GM12865 (cell line): ENCODE results near the gene STAMBPL1.

ENCODE experiments used
- DNase-seq: peaks from one replicate; pipeline ENCODE4 v3.0.0; 2010; ENCODE audit warnings: low read depth
- H3K4me3 ChIP-seq: 2 replicates; pipeline ENCODE4 v1.5.1; 2011; ENCODE audit warnings: mild to moderate bottlenecking, low read depth, low read length, control low read depth
- CTCF ChIP-seq: IDR thresholded peaks from 2 replicates; pipeline ENCODE4 v1.5.1; 2011; ENCODE audit warnings: low read length, control low read depth, low read depth, inconsistent platforms; ENCODE audit not compliant: insufficient read depth; ENCODE audit errors: missing control alignments

The STAMBPL1 gene

DNA sequence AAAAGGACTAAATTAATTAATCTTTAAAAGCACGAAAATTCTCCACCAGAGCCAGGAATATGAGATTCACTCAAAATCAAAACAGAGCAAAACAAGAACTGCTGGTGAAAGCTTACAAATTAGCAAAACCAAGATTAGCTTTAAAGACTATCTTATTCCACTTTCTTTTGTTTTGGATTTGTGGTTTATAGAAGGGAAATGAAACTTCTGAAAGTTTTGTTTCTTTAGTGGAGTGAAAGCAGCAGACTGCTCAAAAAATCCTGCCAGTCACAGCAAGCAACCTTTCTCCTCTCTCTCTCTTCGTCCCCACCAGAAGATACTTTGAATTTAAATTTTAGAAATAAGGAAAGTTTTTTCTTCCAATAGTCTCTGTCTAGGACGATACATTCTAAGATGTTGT lies 64.8 kb downstream of the STAMBPL1 start:
- TF ChIP-seq CTCF: no peak
- peak; percentile 42 for DNase-seq
- no peak overlapping the region for H3K4me3 ChIP-seq

DNA sequence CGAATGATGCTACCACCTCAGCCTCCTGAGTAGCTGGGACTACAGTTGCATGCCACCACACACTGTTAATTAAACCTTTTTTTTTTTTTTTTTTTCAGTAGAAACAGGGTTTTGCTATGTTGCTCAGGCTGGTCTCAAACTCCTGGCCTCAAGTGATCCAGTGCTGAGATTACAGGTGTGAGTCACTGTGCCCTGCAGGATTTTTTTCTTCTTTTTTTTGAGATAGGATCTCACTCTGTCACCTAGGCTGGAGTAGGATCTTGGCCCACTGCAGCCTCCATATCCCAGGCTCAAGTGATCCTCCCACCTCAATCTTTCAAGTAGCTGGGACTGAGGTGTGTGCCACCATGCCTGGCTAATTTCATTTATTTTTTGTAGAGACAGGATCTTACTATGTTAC lies 66.2 kb downstream of the STAMBPL1 start:
- TF ChIP-seq CTCF: no peak
- no peak for DNase-seq
- no peak overlapping the region for H3K4me3 ChIP-seq

DNA sequence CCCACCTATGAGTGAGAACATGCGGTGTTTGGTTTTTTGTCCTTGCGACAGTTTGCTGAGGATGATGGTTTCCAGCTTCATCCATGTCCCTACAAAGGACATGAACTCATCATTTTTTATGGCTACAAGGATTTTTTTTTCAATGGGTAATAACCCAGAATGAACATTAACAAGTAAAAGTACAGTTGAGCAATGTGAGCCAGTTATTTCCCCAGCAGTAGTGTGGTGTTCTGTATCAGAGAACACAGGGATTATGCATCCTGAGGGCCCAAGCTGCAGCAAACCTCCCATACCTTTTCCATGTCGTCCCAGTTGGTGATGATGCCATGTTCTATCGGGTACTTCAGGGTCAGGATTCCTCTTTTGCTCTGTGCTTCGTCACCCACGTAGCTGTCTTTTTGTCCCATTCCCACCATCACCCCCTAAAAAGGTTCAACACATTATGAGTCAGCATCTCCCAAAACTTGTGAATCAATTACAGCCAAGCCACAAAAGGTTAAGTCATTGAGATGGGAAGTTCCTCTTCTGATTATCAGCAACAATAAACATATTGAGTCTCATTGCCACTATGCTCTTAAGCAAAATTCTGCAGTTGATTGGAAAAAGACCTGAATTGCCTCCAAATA lies 67.0 kb downstream of the STAMBPL1 start:
- no peak for TF ChIP-seq CTCF
- no peak for DNase-seq
- no peak overlapping the region for H3K4me3 ChIP-seq

DNA sequence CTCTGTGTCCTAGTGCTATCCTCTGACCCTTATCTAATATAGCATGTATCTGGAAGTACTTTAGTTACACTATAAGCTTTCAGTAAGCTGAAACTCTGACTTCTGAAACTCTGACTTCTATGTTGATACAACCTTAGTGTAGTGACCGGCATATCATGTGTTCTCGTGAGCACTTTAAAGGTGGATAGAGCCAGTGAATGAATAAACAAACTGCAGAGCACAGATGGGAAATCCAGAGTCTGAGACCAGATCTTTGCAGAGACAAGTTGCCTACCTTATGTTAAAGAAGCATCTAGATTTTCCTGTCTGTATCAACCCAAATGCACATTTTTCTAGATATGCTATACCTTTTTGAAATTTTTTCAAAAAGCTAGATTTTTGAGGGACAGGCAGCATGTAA lies 69.0 kb downstream of the STAMBPL1 start:
- H3K4me3 ChIP-seq: no peak overlapping the region
- no peak for TF ChIP-seq CTCF
- DNase-seq: no peak

- DNase-seq: no peak
- no peak for TF ChIP-seq CTCF
- no peak overlapping the region for H3K4me3 ChIP-seq
These were observed 70.1 kb downstream of the STAMBPL1 start for GRCh38 chr10:88949912-88950837.

- no peak within 1 kb of the TSS for H3K4me3 ChIP-seq
- no peak for DNase-seq
- no peak for TF ChIP-seq CTCF
These were observed 72.6 kb downstream of the STAMBPL1 start, which contains the start of gene ACTA2 for GRCh38 chr10:88952647-88953111. Gene ACTA2, minus strand, starts transcription at chr10:88952773. Its CDS starts 3,843 bp downstream, at chr10:88948930.
